Stimulated activated CD8-positive, alpha-beta memory T cell treated with anti-CD3 and anti-CD28 coated beads, Interleukin-4, amount 100 ng/mL, for 4 hours (primary cell): ENCODE results near the gene DNM3.

Experiments
- DNase-seq, 2 donors: peaks; one replicate each; pipeline ENCODE4 v3.0.0-alpha.2; 2020; ENCODE audit warnings: low read depth in 2 of 2, low spot score in 1 of 2

Gene DNM3

DNA sequence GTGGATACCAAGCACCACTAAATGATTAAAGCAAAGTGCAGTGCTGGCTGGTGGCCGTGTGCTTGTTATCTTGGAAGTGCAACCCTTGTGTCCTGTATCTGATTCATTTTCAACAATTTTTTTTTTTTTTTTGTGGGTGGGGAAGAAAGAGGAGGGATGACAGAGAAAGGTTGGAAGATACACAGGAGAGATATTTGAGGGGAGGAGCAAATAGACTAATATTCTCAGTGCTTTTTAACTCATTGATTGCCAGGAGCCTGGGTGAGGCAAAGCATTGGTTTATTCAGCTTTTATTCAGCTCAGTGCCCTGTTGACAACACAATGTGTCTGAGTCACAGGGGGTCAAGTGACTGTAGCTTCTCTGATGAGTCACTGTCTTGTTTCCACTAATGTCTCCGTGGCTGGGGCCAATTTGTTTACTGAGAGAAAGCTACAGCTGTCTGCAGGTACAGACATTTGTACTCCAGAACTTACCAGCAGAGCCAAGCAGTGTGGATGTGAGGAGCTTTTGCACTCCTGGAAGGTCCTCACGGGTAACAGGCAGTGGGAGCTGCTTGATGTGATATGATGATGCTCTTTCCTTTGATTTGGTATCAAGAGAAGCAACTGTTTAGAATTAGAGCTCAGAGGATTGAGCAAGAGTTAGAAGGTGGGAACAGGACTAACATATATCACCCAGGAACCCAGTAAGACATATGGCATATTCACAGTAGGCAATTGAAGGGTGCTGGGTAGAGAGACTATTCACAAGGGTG lies 23.6 kb upstream of the DNM3 start:
- DNase-seq: no peak

DNA sequence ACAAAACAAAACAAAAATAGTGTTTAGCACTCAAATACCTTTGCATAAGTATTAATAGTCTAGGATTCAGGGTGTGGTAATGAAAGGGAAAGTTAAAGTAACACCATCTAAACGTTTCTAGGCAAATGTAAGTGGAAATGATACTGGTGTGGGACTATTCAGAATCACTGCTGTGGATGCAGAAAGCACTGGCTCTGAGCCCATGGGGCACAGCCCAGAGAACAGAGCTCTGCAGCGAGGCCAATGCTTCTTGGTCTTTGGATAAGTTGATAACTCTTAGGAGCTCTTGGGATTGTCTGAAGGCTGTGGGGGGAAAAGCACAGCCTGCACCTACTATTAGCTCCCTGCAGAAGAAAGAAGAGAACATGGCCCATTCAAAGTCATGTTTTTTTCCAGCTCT lies 21.4 kb upstream of the DNM3 start:
- no peak for DNase-seq

DNA sequence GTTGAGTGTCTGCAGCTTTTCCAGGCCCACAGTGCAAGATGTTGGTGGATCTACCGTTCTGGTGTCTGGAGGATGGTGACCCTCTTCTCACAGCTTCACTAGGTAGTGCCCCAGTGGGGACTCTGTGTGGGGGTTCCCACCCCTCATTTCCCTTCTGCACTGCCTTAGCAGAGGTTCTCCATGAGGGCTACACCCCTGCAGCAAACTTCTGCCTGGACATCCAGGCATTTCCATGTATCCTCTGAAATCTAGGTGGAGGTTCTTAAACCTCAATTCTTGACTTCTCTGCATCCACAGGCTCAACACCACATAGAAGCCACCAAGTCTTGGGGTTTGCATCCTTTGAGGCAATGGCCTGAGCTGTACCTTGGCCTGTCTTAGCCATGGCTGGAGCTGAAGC lies 14.3 kb upstream of the DNM3 start:
- DNase-seq: no peak

DNA sequence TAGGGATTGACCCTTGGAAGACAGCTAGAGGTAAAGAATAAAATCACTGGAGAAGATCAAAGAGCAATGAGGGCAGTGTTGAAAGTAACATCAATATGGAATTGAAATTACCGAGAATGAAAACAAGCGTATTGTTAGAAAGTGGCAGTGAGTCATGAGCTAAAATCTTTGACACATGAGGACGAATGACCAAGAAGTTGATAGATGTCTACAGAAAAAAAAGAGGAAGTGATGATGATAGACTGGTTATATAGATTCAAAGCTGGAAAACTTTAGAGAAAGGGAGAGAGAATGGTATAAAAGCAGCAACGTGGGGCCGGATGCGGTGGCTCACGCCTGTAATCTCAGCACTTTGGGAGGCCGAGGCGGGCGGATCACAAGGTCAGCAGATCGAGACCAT lies 12.5 kb upstream of the DNM3 start:
- DNase-seq: no peak

DNA sequence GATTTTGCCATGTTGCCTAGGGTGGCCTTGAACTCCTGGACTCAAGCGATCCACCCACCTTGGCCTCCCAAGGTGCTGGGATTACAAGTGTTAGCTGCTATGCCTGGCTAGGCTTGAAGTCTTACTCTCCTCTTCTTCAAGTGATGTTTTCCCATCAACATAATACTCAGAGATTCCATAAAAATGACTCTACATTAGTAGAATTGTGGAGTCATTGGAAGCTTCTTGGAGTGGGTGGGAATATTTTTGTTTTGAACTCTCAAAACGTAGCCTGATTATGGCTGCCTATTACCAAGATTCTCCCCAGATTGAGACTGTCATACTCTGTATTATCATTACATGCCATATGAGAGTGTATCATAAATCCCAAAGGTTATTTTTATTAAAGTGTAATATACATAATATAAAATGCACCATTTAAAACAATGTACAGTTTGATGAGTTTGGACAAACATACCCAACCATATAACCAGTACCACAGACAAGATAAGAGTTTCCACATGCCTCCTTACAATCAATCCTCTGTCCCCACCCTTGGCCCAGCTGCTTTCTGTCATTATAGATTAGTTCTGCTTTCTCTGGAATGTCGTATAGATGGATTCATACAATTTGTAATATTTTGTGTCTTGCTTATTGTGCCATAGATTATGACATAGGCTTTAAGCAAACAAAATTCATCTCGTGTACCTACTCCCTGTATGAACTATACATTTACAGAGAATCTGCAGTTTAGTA lies 8.0 kb upstream of the DNM3 start:
- no peak for DNase-seq

DNA sequence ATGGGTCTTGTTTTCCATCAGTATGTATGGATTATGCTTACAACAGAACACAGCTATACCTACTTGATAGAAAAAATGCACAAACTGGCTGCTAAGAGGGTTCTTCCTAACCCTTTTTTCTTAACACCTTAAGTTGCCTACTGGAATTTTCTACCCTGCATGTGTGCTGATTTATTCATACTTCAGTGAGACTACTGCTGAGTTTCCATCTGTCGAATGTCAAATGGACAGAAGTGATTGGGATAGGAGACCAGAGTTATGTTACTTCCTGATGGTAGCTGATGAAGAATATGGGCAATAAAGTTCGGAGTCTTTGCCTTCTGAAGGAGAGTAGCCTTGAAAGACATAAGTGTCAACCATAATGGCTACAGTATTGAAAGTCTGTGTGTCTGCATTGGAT lies 6.5 kb upstream of the DNM3 start:
- no peak for DNase-seq

DNA sequence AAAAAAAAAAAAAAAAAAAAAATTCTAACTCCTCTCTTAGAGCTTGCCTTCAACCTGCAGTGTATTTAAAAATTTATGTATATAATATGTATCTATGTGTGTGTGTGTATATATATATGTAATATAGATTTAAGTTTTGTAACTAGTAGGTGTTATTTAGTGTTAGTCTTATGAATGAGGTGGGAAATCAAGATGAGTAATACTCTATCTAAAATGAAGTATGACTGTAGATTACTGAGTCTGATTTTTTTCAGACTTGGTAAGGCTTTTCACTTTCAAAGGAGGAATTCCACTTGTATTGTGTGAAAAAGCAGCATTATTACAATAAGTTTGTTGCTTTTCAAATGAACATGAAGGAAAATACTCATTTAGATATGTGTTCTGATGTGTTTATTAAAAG lies 5.4 kb upstream of the DNM3 start:
- DNase-seq: no peak

DNA sequence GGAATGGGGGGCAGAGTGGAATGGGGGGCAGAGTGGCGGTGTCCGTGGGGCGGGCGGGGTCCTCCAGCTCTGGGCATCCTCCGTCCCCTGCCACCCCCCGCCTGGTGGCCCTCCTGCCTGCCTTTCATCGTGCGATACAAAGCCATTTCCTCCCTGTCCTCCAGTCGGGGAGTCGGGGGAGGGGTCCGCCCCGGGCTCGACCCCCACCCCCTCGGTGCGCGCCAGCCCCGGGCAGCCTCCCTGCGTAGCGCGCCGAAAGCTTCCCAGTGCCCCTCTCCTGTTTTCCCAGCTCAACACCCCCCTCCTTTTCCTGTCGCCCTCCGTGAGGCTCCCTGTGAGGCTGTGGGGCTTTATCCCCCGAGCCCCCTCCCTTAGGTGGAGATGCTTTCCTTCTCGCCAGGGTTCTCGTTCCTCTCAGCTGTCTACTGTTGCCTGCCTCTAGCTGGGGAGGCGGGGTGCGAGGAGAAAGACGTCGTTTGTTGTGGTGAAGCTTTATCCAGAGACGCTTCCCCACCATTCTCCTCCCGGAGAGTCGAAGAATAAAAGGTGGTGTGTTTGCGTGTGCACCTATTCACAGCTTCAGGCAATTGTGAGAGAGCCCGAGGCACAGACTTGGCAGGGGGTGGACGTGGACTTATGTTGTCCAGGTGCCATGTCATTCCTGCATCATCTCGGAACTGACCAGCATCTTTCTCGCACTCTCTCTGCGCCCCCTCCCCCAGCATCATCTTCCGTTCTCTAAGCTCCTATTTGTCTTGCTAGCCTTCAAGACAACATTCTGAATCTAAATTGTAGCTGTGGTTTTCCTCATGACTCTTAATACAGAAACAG lies 848 bp downstream of the DNM3 start:
- no peak for DNase-seq

DNA sequence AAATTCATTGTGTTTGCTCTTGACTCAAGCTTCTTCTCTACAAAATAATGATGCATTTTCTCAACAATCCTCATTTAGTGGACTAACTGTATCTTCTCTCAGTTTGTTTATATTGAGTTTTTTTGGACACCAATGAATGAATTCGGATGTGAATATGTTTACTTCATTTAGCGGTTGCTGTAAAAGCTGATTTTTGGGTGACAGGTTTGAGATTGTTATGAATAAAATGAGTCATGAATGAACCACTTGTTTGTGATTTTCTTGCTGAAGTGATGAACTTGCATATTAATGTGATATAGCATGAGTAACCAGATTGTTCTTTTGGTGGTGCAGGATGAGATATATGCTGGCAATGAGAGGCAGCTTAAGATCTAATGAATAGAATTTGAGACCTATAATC lies 3.1 kb downstream of the DNM3 start:
- DNase-seq: no peak

DNA sequence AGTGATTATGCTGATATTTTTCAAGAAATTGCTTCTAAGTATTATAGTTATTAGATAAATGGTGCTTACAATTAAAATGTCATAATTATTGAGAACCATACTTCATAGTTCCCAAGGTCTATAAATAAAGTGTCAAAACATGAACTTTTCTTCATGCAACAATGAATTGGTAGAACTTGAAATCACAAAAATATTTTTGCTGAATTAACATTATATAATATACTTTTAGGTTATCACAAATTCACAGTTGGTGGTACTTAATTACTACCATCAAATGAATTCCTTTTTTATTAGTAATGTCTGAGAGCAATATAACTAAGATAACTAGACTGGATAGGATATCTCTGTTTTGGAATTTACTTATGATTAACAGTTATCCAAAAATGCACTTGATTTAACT lies 4.7 kb downstream of the DNM3 start:
- no peak for DNase-seq

DNA sequence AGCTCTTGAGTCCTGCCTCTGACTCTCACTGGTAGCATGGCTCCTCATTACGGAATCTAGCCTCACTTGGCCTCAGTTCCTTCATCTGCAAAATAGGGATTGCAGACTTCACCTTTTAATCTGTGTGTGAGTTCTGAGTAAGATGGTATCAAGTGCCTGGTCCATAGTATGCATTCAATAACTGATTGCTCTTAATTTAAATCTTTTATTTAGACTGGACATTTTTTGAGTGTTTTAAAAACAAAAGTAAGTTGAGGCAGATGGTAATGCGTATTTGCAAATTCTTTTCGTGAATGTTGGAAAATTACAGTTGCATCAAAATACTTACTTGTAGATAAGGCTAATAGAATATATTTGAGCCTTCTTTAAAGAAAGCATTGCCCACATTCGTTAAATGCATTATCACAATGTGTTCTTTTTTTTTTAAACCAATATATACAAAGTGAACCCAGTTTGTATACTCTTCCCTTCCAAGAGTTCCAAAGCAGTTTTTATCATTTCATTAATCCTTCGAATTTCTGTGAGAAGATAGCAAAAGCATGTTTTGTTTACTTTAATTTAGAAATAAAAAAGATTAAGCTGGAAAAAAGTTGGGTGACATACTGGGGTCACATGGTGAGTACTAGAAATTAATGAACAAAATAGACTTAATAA lies 8.1 kb downstream of the DNM3 start:
- DNase-seq: no peak

DNA sequence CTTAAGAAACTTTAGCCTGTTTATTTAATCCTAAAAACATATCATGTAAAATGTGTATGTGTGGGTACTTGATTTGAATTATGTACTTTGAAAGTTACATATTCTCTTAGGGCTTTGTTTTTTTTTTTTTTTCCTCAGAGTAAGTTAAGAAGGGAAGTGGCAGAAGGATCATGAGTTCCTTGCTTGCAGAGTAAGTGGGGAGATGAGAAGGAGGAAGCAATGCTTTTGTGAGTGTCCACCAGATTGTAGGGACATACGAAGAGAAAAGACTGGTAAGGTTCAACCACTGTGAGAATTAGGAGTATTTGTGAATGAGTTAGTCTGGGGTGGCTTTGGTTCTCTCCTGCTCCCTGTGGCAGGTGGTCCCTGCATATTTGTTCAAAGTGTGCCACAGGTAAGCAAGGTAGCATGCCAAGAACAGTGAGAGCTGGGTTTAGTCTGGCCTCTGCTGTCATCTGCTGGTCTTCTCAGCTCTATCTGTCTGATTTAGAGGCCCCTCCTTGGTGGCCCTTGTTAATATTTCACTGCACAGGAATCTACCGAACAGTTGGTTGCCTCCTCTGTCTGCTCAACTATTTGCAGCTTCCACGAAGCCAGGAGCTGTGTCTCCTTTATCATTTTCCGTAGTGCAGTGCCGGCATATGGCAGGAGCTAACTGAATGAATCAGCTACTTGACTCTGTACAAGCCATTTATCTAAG lies 9.5 kb downstream of the DNM3 start:
- DNase-seq: no peak

DNA sequence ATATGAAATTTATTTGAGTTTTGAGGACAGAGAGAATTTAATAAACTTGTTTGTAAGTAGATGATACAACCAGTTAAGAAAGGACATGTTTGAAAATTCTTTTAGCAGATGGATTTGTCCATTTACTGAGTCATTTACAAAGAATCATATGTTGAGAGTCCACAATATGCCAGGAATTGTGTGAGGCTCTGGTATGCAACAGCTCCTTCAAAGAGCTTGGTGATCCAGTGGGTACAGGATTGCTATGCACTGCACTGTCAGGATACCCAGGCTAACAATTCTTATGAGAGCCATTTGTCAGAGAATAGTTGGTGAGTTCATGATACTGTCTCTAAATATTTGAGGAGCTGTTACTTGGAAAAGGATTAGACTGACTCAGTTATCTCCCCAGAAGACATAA lies 11.0 kb downstream of the DNM3 start:
- DNase-seq: no peak

DNA sequence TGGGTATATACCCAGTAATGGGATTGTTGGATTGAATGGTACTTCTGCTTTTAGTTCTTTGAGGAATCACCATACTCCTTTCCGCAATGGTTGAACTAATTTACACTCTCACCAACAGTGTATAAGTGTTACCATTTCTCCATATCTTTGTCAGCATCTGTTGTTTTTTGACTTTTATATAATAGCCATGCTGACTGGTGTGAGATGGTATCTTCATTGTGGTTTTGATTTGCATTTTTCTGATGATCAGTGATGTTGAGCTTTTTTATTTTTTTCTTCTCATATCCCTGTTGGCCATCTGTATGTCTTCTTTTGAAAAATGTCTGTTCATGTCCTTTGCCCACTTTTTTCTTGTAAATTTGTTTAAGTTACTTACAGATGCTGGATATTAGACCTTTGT lies 14.1 kb downstream of the DNM3 start:
- DNase-seq: no peak

DNA sequence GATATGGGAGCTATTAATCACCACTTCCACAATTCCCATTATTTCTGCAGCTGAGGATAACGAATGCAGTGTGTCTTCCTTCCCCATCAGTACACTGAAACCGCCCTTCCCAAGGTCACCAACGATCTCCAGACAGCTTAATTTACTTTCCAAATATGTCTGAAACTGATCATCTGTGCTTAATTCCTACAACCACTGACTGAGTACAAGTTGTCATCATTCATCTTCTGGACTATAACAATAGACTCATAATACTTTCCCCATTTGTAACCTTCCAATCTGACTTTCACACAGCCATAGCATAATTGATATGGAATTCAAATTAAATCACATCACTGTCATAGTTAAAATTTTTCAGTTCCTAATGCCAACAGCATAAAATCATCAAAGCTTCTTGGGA lies 17.4 kb downstream of the DNM3 start:
- no peak for DNase-seq

DNA sequence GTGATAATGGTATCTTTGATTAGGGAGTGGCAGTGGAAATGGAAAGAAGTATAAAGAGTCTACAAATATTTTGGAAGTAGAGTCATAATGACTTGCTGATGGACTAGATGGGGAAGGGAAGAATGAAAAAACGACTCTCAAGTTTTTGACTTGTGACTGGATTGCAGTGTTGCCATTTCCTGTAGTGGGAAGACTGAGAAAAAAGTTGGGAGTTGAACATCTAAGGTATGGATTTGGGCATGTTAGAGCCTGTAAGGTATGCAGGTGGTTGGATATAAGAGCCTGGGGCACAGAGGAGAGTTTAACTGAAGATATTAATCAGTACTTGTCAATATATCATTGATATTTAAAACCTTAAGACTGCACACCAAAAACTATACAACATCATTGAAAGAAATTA lies 19.4 kb downstream of the DNM3 start:
- no peak for DNase-seq

DNA sequence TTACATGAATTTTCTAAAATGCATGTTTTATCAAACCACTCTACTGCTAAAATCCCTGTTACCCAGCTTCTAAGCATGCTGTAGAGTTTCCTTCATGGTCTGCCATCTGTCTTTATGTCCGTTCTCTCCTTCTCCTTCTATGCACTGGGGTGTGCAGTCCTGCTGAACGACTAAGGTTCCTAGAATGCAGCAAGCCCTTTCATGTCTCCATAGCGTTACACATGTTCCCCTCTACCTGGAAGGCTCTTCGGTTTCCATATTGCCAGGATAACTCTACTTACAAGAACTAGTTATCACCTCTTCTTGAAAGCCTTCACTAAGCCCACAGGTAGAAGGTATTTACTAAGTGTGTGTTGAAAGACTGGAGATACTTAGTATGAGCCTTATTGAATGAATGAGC lies 22.2 kb downstream of the DNM3 start:
- DNase-seq: no peak

DNA sequence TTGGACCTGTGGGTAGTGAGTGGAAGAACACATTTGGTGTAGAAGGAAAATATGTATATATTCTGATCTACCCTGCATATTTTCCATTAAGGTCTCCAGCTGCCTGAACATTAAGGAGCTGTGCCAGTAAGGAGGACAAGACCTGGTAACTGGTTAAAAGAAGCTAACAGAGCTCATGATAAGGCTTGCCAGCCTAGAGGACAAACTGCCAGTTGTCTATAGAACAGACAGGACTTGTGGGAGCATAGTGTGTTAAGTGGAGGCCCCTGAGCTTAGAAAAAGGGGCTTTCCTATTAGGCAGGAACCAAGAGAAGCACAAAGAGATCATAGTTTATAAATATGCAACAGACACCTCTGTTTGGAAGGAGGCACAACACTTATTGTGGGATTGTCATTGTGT lies 23.0 kb downstream of the DNM3 start:
- no peak for DNase-seq

DNA sequence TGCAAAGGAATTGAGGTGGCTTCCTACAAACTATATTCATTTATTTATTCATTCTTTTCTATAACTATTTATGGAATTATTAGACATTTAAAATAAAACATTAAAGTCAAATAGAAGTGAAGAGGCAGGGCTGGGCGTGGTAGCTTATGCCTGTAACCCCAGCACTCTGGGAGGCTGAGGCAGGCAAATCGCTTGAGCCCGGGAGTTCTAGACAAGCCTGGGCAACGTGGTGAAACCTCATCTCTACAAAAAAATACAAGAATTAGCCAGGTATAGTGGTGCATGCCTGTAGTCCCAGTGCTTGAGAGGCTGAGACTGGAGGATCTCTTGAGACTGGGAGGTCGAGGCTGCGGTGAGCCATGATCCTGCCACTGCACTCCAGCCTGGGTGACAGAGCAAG lies 23.8 kb downstream of the DNM3 start:
- no peak for DNase-seq

DNA sequence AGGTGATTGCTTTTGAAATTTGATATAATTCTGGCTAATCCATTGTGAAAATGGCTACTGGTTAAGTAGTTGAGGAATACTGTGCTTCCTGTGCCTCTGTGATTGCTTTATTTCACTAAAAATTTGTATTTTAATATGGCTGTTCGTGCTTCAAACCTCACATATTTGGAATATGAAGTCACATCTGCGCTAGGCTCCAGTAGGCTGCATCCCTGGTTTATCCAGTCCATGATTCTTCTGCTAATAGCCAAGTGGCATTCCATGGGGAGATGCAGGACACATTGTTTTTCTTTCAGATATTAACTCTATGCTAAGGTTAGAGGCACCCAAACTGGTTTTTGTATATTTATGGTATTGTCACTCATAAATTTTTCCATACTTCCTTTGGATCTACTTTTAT lies 25.9 kb downstream of the DNM3 start:
- no peak for DNase-seq

DNA sequence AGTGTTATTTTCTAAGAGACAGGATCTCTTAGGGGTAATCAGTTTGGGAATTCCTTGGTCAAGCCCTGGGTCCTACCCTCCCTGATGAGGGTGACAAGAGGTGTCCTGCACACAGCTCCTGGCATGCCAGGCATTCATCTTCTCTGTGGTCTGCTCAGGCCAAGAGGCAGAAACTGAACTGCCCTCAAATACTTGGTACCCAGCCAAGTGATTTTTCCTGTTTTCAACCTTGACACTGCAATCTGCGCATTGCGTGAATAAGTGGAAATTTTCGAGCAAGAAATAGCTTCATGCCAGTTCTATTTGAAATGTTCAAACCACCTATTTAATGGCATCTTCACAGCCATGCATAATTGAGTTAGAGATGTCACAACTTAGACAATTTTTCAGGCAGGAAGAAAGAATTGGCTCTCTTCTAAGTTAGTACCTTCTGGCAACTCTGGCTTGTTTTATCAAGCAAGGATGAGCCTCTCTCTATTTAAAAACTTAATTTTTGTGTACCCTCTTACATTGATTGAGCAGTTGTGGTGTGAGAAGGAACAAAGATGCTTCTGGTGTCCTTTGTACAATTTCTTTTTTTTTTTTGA lies 27.0 kb downstream of the DNM3 start:
- DNase-seq: no peak
